ENCODE results near the gene PLCL2.
"Not testable (repeated sequence)": the region's sequence is repeated elsewhere in the genome, so short reads cannot be mapped to it uniquely, and the experiment has no call there.

GRCh38 chr3:17128671-17129070 lies 243.9 kb downstream of the PLCL2 start:
- TF ChIP-seq CTCF, POLR2A, POLR2AphosphoS5 (IDR thresholded peaks at IDR 0.05): not testable (repeated sequence)

All from gastroesophageal sphincter (tissue), 3 donors.